Measurements from ENCODE around the gene TBC1D14. TPM values are rescaled to one million over a fixed set of nuclear protein-coding genes. Genes with fewer than 3 reads are reported as not detected.

The TBC1D14 gene
- total and polyA plus RNA-seq, 2 of the 4 experiments (the other 2 are of a cell fraction): 31.7 to 40.7 TPM

- WGBS, 2 experiments (ENCODE audit: extremely low coverage in 2 of 2, insufficient read length in 1 of 2): 90% methylated on average over 8 of the region's 16 CpGs; no CpG with 5 or more reads in 1 of the 2 experiments
- intact Hi-C loops (cut with micrococcal nuclease): loop anchor here (5.0 kb wide), 1 partner anchor 59 kb away; no protein-coding TSS in a partner anchor
Observed at GRCh38 chr4:6971536-6972374, 62.1 kb downstream of the TBC1D14 start.

More at GRCh38 chr4:6971536-6972374, 62.1 kb downstream of the TBC1D14 start:
- Histone ChIP-seq H3K56ac (ENCODE audit: extremely low read depth, insufficient read depth, low read length) (no peak overlapping the region), H3K18ac (ENCODE audit: low read depth, low read length) (no peak overlapping the region), H2BK5ac (ENCODE audit: low read depth, low read length, poor library complexity, severe bottlenecking) (no peak overlapping the region), H4K91ac (ENCODE audit: insufficient read depth, low read depth, low read length) (no peak overlapping the region), H3K4me1 (ENCODE audit: control insufficient read depth, insufficient read depth, low read length) (0 out of 2 replicates have a peak, but pooled peaks cover 1% of the 10 kb centered on the region), H4K8ac (ENCODE audit: low read depth in 2 of 2, low read length in 2 of 2) (no peak overlapping the region), H4K5ac (ENCODE audit: low read depth, low read length) (no peak overlapping the region), H3K23ac (ENCODE audit: low read depth, low read length) (no peak overlapping the region), H3K4ac (ENCODE audit: low read depth, low read length) (no peak overlapping the region), H2AK5ac (ENCODE audit: low read depth, low read length) (no peak overlapping the region), H2BK20ac (ENCODE audit: low read depth, low read length) (no peak overlapping the region), H4K20me1 (ENCODE audit: insufficient read depth, low read length) (no peaks in the 10 kb centered on the region), H2BK120ac (ENCODE audit: low read depth, low read length) (no peak overlapping the region), H3K9me1 (ENCODE audit: insufficient read depth, low read length) (0 out of 2 replicates have a peak, but pooled peaks cover 3% of the 10 kb centered on the region), H3K4me3 (ENCODE audit: insufficient read depth, low read depth, low read length) (no peak overlapping the region), H2BK15ac (ENCODE audit: low read depth, low read length) (no peak overlapping the region; the same call in 2 of the 3 replicates), H3K79me1 (ENCODE audit: low read depth in 1 of 2, low read length in 2 of 2) (peaks cover 0 to 3% of the 10 kb centered on the region in 2 experiments; a peak in 2 of 4 replicates), H3K9me3 (ENCODE audit: control insufficient read depth, insufficient read depth, low read length) (no peaks in the 10 kb centered on the region), H3K14ac (replicated peaks; ENCODE audit: low read depth, low read length) (no peak overlapping the region), H3K9ac (ENCODE audit: low read depth, low read length) (no peak overlapping the region), H3K36me3 (ENCODE audit: control insufficient read depth, insufficient read depth, low read length) (peaks cover 1% of the 10 kb centered on the region; the same call in 1 of the 2 replicates), H3K4me2 (ENCODE audit: low read depth, low read length) (no peak overlapping the region), H2AFZ (replicated peaks; ENCODE audit: low read length, poor library complexity) (no peak overlapping the region), H3K27me3 (ENCODE audit: control insufficient read depth, insufficient read depth, low read length) (no peaks in the 10 kb centered on the region), H3K27ac (ENCODE audit: insufficient read depth, low read length) (no peak overlapping the region), H2AK9ac (replicated peaks; ENCODE audit: low read depth, low read length, poor library complexity) (no peak overlapping the region)
- TF ChIP-seq CHD1 (IDR thresholded peaks at IDR 0.05; ENCODE audit: low read depth, low read length) (no peak), MAFK (IDR thresholded peaks at IDR 0.05; ENCODE audit: low read depth, low read length) (no peak), MAZ (IDR thresholded peaks at IDR 0.05; ENCODE audit: borderline replicate concordance, low read depth, low read length) (no peak), POLR2A (IDR thresholded peaks at IDR 0.05; ENCODE audit: low read depth, low read length) (no peak), ELK1 (IDR thresholded peaks at IDR 0.05; ENCODE audit: borderline replicate concordance, low read depth, low read length) (no peak), CTCF (conservative IDR thresholded peaks at IDR 0.05; ENCODE audit: low read depth, low read length) (no peak), USF2 (IDR thresholded peaks at IDR 0.05; ENCODE audit: low read depth, low read length) (no peak), RAD21 (IDR thresholded peaks at IDR 0.05; ENCODE audit: low read length) (no peak)
- CTCF ChIA-PET: interaction anchor here (1.0 kb wide), 1 partner anchor 71 kb away, joined by 3 read pairs; the partner anchor contains the start of gene TADA2B
- ATAC-seq (ENCODE audit: low read depth) (no peak), DNase-seq (no peak)
- POLR2A ChIA-PET (ENCODE audit: unreplicated experiment): interaction anchor here (0.7 kb wide), 1 partner anchor 96 kb away, joined by 3 read pairs; no protein-coding TSS in a partner anchor
- in situ Hi-C loops (cut with MboI; ENCODE audit: low sequenced_read_pairs): no loop called here
- no TSS peak for BruUV-seq (replicated peaks)
- dilution Hi-C loops (cut with HindIII; ENCODE audit: low sequenced_read_pairs, unreplicated experiment): no loop called here
